Liver (tissue), 3 donors: ENCODE data around the gene DEXI.

Experiments
- GABPA ChIP-seq, 2 donors: IDR thresholded peaks in 1 of 2; conservative IDR thresholded peaks in 1 of 2; 2 replicates each; pipeline ENCODE4 v1.6.1; 2016; ENCODE audit warnings: antibody characterized with exemption in 2 of 2, mild to moderate bottlenecking in 1 of 2, moderate library complexity in 1 of 2
- JUND ChIP-seq, 2 donors: IDR thresholded peaks; 2 replicates each; pipeline ENCODE4 v1.6.1; 2016; ENCODE audit warnings: antibody characterized with exemption in 2 of 2
- NR2F2 ChIP-seq: IDR thresholded peaks from 2 replicates; pipeline ENCODE4 v1.6.1; 2016; ENCODE audit warnings: antibody characterized with exemption
- SP1 ChIP-seq: IDR thresholded peaks from 2 replicates; pipeline ENCODE4 v1.6.1; 2018; ENCODE audit warnings: antibody characterized with exemption, mild to moderate bottlenecking
- YY1 ChIP-seq: IDR thresholded peaks from 2 replicates; pipeline ENCODE4 v1.6.1; 2016; ENCODE audit warnings: antibody characterized with exemption, mild to moderate bottlenecking
- TF ChIP-seq, protein P1 (sequence below): fragments of 150-350 bp; IDR thresholded peaks from 2 replicates; pipeline ENCODE4 v1.5.1; 2017; ENCODE audit warnings: improper control_type of control experiment, low read depth, low read length; ENCODE audit not compliant: missing input control
- TF ChIP-seq, protein P2 (sequence below): IDR thresholded peaks from 2 replicates; pipeline ENCODE4 v1.6.1; 2016; ENCODE audit warnings: antibody characterized with exemption
- TF ChIP-seq, protein P3 (sequence below): IDR thresholded peaks from 2 replicates; pipeline ENCODE4 v1.6.1; 2016; ENCODE audit warnings: antibody characterized with exemption
- TF ChIP-seq, protein P4 (sequence below): IDR thresholded peaks from 2 replicates; pipeline ENCODE4 v1.6.1; 2016; ENCODE audit warnings: antibody characterized with exemption
- donor health status: healthy.
- donor health status: healthy.

DNA sequence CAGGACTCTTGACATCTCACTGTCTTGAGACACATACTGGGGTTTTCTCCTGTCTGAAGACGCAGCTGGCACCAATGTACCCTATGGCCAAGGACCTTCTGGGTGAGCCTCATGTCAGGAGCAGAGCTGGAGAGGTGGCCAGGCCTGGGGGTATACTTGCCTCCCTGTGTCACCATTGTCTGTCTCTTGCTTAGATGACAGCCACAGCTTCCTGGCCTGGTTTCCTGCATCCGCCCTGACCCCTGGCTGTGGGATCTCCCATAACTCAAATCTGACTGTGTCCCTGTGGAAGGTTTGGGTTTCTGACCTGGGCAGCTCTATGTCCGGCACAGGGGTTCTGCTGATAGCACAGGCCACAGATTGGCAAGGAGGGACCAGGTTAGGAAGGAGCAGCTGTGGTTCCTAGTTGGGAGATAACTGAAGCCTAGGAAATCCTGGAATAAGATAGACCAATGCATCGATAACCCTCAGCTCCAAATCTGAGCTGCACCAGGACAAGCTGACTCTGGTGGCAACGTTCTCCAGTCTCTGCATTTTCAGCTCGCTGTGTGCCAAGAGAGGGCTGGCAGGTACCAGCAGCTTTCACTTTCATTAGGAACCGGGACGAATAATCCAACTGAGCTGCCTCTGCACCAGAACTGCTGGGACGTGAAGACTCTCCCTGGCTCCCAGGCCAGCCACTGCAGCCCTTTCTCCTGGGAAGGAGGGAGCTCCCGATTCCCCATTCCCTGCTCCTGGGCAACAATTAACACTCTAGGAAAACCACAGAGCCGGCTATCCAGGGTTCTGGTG, 5.0 kb downstream of the DEXI start:
- TF ChIP-seq YY1: no peak
- TF ChIP-seq JUND (IDR thresholded peaks at IDR 0.05): no peak
- TF ChIP-seq, protein P1, sequence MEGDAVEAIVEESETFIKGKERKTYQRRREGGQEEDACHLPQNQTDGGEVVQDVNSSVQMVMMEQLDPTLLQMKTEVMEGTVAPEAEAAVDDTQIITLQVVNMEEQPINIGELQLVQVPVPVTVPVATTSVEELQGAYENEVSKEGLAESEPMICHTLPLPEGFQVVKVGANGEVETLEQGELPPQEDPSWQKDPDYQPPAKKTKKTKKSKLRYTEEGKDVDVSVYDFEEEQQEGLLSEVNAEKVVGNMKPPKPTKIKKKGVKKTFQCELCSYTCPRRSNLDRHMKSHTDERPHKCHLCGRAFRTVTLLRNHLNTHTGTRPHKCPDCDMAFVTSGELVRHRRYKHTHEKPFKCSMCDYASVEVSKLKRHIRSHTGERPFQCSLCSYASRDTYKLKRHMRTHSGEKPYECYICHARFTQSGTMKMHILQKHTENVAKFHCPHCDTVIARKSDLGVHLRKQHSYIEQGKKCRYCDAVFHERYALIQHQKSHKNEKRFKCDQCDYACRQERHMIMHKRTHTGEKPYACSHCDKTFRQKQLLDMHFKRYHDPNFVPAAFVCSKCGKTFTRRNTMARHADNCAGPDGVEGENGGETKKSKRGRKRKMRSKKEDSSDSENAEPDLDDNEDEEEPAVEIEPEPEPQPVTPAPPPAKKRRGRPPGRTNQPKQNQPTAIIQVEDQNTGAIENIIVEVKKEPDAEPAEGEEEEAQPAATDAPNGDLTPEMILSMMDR: no peak
- no peak for TF ChIP-seq SP1
- no peak for TF ChIP-seq GABPA (IDR thresholded peaks at IDR 0.05 in 1 of 2, conservative IDR thresholded peaks at IDR 0.05 in 1 of 2)
- TF ChIP-seq NR2F2: peak; percentile 54
- TF ChIP-seq, protein P2, sequence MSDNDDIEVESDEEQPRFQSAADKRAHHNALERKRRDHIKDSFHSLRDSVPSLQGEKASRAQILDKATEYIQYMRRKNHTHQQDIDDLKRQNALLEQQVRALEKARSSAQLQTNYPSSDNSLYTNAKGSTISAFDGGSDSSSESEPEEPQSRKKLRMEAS: no peak
- TF ChIP-seq, protein P3, sequence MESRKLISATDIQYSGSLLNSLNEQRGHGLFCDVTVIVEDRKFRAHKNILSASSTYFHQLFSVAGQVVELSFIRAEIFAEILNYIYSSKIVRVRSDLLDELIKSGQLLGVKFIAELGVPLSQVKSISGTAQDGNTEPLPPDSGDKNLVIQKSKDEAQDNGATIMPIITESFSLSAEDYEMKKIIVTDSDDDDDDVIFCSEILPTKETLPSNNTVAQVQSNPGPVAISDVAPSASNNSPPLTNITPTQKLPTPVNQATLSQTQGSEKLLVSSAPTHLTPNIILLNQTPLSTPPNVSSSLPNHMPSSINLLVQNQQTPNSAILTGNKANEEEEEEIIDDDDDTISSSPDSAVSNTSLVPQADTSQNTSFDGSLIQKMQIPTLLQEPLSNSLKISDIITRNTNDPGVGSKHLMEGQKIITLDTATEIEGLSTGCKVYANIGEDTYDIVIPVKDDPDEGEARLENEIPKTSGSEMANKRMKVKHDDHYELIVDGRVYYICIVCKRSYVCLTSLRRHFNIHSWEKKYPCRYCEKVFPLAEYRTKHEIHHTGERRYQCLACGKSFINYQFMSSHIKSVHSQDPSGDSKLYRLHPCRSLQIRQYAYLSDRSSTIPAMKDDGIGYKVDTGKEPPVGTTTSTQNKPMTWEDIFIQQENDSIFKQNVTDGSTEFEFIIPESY: no peak
- TF ChIP-seq, protein P4, sequence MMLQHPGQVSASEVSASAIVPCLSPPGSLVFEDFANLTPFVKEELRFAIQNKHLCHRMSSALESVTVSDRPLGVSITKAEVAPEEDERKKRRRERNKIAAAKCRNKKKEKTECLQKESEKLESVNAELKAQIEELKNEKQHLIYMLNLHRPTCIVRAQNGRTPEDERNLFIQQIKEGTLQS: no peak
